LNCAP (cell line): ENCODE measurements around the gene SLX9.

Experiments
- TF ChIP-seq, protein P1 (sequence below): fragments of 450-650 bp; IDR thresholded peaks from 2 replicates; pipeline ENCODE4 v1.5.1; 2017; ENCODE audit warnings: mild to moderate bottlenecking

Gene SLX9

DNA sequence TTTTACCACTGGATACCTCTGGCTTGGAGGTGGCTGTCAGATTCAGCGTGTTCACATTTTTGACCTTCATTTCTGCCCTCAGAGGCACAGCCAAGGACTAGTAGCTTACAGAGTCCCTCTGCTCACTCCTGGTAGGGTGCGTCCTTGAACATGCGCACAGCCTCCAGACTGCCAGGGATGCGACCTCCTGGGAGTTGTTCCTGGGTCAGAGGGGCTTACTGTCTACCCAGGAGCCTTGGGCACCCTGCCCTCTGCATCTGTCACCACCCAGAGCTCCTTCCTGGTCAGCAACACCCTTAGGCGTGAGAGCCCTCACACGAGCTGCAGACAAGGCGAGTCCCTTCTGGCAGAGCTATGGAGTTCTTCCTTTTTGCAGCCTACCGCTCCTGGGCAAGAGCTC, 1.7 kb downstream of the SLX9 start:
- TF ChIP-seq, protein P1, sequence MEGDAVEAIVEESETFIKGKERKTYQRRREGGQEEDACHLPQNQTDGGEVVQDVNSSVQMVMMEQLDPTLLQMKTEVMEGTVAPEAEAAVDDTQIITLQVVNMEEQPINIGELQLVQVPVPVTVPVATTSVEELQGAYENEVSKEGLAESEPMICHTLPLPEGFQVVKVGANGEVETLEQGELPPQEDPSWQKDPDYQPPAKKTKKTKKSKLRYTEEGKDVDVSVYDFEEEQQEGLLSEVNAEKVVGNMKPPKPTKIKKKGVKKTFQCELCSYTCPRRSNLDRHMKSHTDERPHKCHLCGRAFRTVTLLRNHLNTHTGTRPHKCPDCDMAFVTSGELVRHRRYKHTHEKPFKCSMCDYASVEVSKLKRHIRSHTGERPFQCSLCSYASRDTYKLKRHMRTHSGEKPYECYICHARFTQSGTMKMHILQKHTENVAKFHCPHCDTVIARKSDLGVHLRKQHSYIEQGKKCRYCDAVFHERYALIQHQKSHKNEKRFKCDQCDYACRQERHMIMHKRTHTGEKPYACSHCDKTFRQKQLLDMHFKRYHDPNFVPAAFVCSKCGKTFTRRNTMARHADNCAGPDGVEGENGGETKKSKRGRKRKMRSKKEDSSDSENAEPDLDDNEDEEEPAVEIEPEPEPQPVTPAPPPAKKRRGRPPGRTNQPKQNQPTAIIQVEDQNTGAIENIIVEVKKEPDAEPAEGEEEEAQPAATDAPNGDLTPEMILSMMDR = no peak

DNA sequence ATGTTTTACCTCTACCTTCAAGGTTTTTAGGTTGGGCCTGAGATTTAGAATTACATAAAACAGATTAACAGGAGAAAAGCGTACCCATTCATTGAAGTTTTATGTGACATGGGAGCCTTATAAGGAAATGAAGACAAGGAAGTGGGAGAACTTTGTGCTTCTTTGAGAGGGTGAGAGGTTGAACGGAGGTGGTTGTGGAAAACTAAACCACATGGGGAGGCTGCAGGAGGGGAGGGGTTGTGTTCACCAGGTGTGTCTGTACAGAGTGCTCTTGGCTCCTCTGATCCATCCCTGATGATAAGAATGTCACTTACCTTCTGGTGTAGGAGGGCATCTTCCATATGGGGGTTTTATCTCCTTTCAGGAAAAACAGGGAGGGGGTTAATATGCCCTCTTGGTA, 2.7 kb downstream of the SLX9 start:
- TF ChIP-seq, protein P1 = no peak

DNA sequence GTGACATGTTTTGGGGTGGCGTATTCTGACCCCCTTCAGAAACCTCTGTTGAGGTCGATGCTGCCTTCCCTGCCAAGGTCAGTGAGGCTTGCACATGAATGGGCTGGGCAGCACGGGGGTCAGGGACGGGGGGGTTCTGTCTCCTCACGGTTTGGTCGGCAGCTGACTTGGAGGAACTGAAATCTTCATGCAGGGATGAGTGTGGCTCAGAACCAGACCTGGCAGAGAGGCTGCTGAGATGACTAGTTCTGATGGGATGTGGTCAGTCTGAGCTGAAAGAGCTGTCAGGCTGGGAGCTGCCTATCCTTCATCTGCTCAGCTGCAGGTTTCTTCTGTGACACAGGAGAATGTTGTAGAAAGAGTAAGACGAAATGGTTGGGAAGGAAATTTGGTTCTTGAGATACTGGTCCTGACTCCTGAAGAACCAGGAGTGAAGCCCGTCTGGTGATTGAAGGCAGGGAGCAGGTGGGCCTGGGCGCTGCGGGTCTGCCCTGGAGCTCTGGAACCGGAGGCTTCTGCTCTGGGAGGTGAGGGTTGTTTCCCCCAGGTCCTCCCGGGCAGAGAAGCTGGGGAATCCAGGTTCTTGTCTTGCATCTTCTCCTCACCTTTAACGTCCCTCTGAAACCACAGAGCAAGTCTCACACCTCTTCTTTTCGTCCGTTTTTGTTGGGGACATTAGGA, 3.3 kb downstream of the SLX9 start:
- TF ChIP-seq, protein P1 = no peak

DNA sequence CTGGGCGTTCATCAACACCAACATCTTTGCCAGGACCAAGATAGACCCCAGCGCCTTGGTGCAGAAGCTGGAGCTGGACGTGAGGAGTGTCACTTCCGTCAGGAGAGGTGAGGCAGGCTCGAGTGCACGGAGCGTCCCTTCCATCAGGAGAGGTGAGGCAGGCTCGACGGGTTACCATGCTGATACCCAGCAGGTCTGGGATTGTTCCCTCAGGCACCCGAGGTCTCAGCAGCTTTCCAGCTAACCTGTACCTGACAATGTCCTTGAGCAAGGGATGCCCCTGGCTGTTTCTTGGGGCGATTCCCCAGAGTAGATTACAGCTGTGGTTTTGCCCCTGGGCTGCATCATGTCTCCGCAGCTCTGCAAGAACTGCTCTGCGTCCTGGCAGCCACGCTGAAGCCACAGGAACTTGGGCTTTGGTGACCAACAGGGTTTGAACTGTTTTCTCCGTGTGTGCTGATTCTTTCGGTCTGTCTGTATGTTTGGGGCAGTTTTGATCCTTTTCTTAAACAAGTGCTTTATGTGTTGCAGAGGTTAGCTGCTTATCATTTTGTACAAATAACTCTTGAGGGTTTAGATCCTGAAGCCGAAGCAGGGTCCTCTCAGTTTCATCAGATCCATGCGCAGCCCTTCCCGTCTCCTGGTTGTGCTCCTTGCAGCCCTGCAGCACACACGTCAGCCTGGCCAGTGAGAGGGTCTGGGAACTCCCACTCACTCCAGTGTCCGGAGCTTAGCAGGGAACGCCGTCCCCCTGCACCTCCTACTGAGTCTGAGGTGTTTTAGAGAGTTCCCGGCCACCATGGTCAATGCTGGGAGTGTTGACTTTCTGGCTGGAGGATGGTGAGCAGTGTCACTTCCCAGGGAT, 4.1 kb downstream of the SLX9 start:
- TF ChIP-seq, protein P1 = no peak

DNA sequence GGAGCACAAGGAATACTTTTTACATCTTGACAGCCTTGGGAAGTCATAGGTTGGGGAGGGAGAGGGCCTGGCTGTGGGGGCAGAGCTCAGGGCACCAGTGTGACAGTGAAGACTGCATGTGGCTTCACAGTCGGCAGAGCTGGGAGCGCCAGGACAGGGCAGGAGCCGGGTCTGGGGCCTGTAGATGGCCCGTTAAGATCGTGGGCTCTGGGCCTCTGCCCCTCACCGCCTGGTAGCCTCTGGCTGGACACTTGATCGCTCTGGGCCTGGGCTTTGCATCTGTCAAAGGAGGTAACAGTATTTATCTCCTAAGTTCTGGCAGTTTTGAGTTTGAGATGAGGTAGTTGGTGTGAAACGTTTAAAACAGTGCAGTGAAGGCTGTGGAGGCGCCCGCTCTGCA, 4.8 kb downstream of the SLX9 start:
- TF ChIP-seq, protein P1 = no peak

DNA sequence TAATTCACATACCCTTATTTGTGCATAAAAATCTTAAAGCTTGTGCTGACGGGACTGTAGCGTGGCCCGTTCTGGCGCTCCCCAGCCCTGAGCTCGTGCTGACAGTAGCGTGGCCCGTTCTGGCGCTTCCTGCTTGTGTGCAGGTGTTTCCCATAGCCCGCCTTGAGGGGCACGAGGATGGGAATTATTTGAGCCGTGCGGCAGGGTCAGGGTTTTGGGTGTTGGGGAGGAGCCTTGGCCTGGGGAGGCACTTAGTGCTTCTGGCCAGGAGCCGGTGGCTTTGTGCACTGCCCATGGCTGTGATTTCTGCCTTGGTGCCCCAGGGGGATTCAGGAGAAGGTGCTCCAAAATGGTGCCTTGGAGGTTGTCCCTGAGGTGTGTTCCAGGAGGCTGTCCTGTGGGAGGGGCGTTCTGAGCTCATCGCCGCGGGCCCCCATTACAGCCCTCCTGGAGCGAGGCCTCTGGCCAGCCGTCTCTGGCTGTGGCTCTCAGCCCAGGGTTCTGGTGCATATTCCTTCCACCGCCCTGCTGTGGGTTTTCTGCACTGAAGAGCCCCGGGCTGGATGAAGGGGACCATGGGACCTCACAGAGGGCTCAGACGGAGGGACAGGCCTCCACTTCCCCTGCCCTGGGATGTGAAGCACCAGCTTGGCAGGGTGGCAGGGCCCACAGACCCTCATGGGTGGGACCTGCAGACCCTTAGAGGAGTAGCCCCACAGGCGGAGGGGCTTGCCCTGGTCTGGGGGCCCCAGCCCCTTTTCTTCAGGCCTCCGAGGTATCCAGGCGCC, 6.6 kb downstream of the SLX9 start:
- TF ChIP-seq, protein P1 = no peak

DNA sequence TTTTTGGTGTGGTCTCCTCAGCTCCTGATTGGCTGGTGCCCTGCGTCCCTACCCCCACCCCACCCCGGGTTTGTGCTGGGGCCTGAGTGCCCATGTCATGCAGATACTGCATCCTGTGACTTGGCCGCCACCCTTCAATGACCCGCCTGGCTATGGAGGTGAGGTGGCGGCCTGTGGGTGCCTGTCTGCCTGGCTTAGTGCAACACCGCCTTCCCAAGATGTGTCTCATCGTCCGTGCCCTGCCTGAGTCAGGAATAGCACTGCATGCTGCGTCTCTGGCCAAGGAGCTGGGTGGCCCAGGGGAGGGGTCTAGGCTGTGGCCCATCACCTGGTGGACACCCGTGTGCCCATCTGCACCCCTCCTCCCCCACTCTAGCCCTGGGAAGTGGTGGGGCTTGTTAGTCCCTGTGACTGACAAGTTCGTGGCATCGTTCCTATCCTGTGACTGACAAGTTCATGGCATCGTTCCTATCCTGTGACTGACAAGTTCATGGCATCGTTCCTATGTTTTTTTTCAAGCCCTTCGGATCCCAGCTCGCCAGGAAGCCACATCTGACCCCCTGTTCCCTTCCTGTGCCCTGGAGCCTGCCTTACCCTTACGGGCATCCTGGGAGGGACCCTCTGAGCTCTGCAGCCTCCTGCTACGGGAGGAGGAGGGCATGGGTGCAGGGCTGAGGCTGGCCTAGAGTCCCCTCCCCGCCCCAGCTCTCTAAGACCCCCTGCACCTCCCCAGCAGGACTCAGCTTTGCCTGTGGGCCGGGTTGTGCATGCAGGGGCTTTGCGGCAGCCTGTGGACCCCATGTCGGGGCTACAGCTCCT, 7.5 kb downstream of the SLX9 start:
- TF ChIP-seq, protein P1 = no peak
